Measurements from ENCODE around the gene ZNF346.

DNA sequence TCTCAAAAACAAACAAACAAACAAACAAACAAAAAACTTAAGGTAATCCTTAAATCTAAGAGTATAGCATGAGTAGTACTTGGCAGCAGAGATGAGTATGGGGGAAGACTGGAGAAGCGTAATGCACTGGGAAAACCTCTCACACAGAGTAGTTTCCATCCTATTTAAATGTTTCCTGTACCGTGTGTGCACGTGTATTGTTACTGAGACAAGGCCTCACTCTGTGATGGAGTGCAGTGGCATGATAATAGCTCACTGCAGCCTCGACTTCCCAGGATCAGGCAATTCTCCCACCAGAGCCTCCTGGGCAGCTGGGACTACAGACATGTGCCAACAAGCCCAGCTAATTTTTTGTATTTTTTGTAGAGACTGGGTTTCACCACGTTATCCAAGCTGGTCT, 18.8 kb upstream of the ZNF346 start:
- TF ChIP-seq CTCF (IDR thresholded peaks at IDR 0.05) (no peak), POLR2A (IDR thresholded peaks at IDR 0.05) (no peak)

All from testis (tissue), 2 donors.